Glutamatergic neuron (in vitro differentiated cells): Measurements from ENCODE around the gene TNFRSF11A. TPM values are rescaled to one million over a fixed set of nuclear protein-coding genes. Genes with fewer than 3 reads are reported as not detected.

Experiments
- DNase-seq: peaks from one replicate; pipeline ENCODE4 v3.0.0; 2022
- H3K27ac Mint-ChIP-seq: one replicate; pipeline ENCODE4 v1.8.0; 2020; ENCODE audit warnings: mild to moderate bottlenecking, mixed read lengths, inconsistent platforms; ENCODE audit not compliant: unreplicated experiment
- H3K27me3 Mint-ChIP-seq: one replicate; pipeline ENCODE4 v1.8.0; 2020; ENCODE audit warnings: mild to moderate bottlenecking, moderate library complexity, mixed read lengths, inconsistent platforms; ENCODE audit not compliant: unreplicated experiment
- H3K36me3 Mint-ChIP-seq: one replicate; pipeline ENCODE4 v1.8.0; 2020; ENCODE audit warnings: mild to moderate bottlenecking, mixed read lengths, inconsistent platforms; ENCODE audit not compliant: unreplicated experiment
- H3K4me1 Mint-ChIP-seq: one replicate; pipeline ENCODE4 v1.8.0; 2020; ENCODE audit warnings: mild to moderate bottlenecking, low read depth, mixed read lengths, inconsistent platforms; ENCODE audit not compliant: unreplicated experiment
- H3K4me3 Mint-ChIP-seq: one replicate; pipeline ENCODE4 v1.8.0; 2020; ENCODE audit warnings: mild to moderate bottlenecking, mixed read lengths, inconsistent platforms; ENCODE audit not compliant: unreplicated experiment
- H3K9me3 Mint-ChIP-seq: one replicate; pipeline ENCODE4 v1.8.0; 2020; ENCODE audit warnings: mild to moderate bottlenecking, moderate library complexity, mixed read lengths, inconsistent platforms; ENCODE audit not compliant: unreplicated experiment
- CTCF ChIP-seq: fragments of 200-600 bp; sonication (generic); IDR thresholded peaks from one replicate; pipeline ENCODE4 v1.5.0; 2021; ENCODE audit not compliant: partially characterized antibody, unreplicated experiment
- total RNA-seq: library from RNA; stranded (reverse); fragmentation: NEBNext Ultra II Directional; extraction: Animal tissue kit (Norgen Biotek cat#: 25700); gene quantifications from one replicate; pipeline ENCODE4 v1.2.1, GENCODE V29; 2021; ENCODE audit not compliant: unreplicated experiment

The TNFRSF11A gene
- total RNA-seq, 1 donor from 2014 or later, result 1.2 TPM

- Mint-ChIP-seq H3K4me3 (no peak overlapping the region), H3K27ac (no peak overlapping the region), H3K4me1 (no peaks in the 10 kb centered on the region), H3K27me3 (no peaks in the 10 kb centered on the region), H3K36me3 (no peaks in the 10 kb centered on the region), H3K9me3 (no peaks in the 10 kb centered on the region)
- no peak for DNase-seq
- TF ChIP-seq CTCF, result no peak
These were observed 12.3 kb upstream of the TNFRSF11A start for GRCh38 chr18:62312851-62313250.

- Mint-ChIP-seq H3K27ac (no peak overlapping the region), H3K36me3 (no peaks in the 10 kb centered on the region), H3K4me3 (no peak overlapping the region), H3K27me3 (no peaks in the 10 kb centered on the region), H3K4me1 (no peaks in the 10 kb centered on the region), H3K9me3 (no peaks in the 10 kb centered on the region)
- no peak for DNase-seq
- TF ChIP-seq CTCF, result no peak
These were observed 6.6 kb upstream of the TNFRSF11A start for GRCh38 chr18:62318228-62319180.

- DNase-seq, result no peak
- no peak for TF ChIP-seq CTCF
- Mint-ChIP-seq H3K9me3 (peaks cover 3% of the 10 kb centered on the region), H3K27me3 (peaks cover 9% of the 10 kb centered on the region), H3K36me3 (no peaks in the 10 kb centered on the region), H3K27ac (no peak overlapping the region), H3K4me1 (peaks cover 6% of the 10 kb centered on the region), H3K4me3 (no peak overlapping the region)
These were observed 3.9 kb upstream of the TNFRSF11A start for GRCh38 chr18:62321201-62321600.

GRCh38 chr18:62323483-62324180 lies 1.5 kb upstream of the TNFRSF11A start:
- no peak for TF ChIP-seq CTCF
- peaks cover 7% of the 10 kb centered on the region for H3K9me3 Mint-ChIP-seq
- no peak overlapping the region for H3K4me3 Mint-ChIP-seq
- no peaks in the 10 kb centered on the region for H3K36me3 Mint-ChIP-seq
- H3K27me3 Mint-ChIP-seq, result peaks cover 10% of the 10 kb centered on the region
- no peak for DNase-seq
- no peak overlapping the region for H3K27ac Mint-ChIP-seq
- H3K4me1 Mint-ChIP-seq, result peaks cover 11% of the 10 kb centered on the region
